Measurements from ENCODE around the gene LRRC38.

DNA sequence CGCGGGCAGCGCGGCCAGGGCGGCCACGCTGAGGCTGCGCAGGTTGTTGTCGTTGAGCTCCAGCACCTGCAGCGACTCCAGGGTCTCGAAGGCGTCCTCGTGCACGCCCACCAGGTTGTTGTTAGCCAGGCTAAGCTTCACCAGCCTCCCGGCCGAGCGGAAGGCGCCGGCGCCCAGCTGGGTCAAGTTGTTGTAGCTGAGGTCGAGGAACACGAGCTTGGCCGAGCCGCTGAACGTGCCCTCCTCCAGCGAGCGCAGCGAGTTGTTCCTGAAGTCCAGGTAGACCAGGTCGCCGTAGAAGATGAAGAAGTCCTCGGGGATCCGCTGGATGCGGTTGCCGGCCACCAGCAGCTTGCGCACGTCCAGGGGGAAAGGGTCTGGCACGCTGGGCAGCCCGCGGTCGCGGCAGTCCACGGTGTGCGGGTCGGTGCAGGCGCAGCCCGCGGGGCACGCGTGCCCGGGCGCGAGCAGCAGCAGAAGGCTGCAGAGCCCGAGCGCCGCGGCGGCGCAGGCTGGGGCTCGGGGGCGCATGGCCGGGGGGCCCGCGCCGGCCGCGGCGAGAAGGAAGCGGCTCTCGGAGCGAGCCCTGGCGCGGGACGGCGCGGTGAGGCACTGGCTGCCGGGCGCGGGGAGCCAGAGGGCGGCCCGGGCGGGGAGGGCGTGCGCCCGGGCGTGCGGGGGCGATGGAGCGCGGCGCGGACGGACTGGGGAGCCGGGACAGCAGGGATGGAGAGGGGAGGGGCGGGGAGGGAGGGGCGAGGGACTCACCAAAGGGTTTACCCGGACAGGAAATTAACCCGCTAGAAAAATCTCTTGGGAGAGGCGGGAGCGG is 524 bp downstream of the LRRC38 start:
- TF ChIP-seq, protein P1, sequence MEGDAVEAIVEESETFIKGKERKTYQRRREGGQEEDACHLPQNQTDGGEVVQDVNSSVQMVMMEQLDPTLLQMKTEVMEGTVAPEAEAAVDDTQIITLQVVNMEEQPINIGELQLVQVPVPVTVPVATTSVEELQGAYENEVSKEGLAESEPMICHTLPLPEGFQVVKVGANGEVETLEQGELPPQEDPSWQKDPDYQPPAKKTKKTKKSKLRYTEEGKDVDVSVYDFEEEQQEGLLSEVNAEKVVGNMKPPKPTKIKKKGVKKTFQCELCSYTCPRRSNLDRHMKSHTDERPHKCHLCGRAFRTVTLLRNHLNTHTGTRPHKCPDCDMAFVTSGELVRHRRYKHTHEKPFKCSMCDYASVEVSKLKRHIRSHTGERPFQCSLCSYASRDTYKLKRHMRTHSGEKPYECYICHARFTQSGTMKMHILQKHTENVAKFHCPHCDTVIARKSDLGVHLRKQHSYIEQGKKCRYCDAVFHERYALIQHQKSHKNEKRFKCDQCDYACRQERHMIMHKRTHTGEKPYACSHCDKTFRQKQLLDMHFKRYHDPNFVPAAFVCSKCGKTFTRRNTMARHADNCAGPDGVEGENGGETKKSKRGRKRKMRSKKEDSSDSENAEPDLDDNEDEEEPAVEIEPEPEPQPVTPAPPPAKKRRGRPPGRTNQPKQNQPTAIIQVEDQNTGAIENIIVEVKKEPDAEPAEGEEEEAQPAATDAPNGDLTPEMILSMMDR (conservative IDR thresholded peaks at IDR 0.05 in 1 of 2, IDR thresholded peaks at IDR 0.05 in 1 of 2; ENCODE audit: low read depth in 1 of 2, low read length in 2 of 2): no peak
- no peak for TF ChIP-seq EZH2 (IDR thresholded peaks at IDR 0.05; ENCODE audit: low read length, missing control alignments)
